Muscle layer of duodenum (tissue), 2 donors: ENCODE data around the gene CYB5D1.

Experiments
- H3K27ac ChIP-seq: one replicate; pipeline ENCODE4 v1.7.0; 2013; ENCODE audit warnings: mild to moderate bottlenecking, low read length
- H3K27me3 ChIP-seq: one replicate; pipeline ENCODE4 v1.7.0; 2013; ENCODE audit warnings: low read depth, mild to moderate bottlenecking, control low read depth, low read length
- H3K36me3 ChIP-seq, 2 donors: one replicate each; pipeline ENCODE4 v1.7.0; 2013; ENCODE audit warnings: low read length in 2 of 2, control low read depth in 1 of 2, mild to moderate bottlenecking in 1 of 2; ENCODE audit not compliant: insufficient read depth in 2 of 2, control insufficient read depth in 1 of 2
- H3K4me1 ChIP-seq, 2 donors: one replicate each; pipeline ENCODE4 v1.7.0; 2013; ENCODE audit warnings: low read length in 2 of 2, mild to moderate bottlenecking in 2 of 2, control low read depth in 1 of 2, moderate library complexity in 1 of 2; ENCODE audit not compliant: insufficient read depth in 2 of 2, control insufficient read depth in 1 of 2
- H3K4me3 ChIP-seq, 2 donors: one replicate each; pipeline ENCODE4 v1.7.0; 2013; ENCODE audit warnings: low read length in 2 of 2, low read depth in 1 of 2, mild to moderate bottlenecking in 1 of 2
- H3K9me3 ChIP-seq, 2 donors: one replicate each; pipeline ENCODE4 v1.7.0; 2013; ENCODE audit warnings: low read length in 2 of 2, control low read depth in 1 of 2, mild to moderate bottlenecking in 1 of 2; ENCODE audit not compliant: control insufficient read depth in 1 of 2
- donor health status: healthy.

CYB5D1 gene

GRCh38 chr17:7873051-7873450 lies 15.2 kb downstream of the CYB5D1 start:
- no peaks in the 10 kb centered on the region for H3K9me3 ChIP-seq
- H3K4me3 ChIP-seq = no peak overlapping the region
- peaks cover 4 to 6% of the 10 kb centered on the region in 2 donors for H3K36me3 ChIP-seq
- H3K4me1 ChIP-seq = no peaks in the 10 kb centered on the region
- no peaks in the 10 kb centered on the region for H3K27me3 ChIP-seq
- H3K27ac ChIP-seq = no peak overlapping the region

GRCh38 chr17:7875804-7876370 lies 18.1 kb downstream of the CYB5D1 start:
- Histone ChIP-seq H3K9me3 (no peaks in the 10 kb centered on the region), H3K27me3 (no peaks in the 10 kb centered on the region), H3K4me3 (no peak overlapping the region), H3K36me3 (peaks cover 10 to 14% of the 10 kb centered on the region in 2 donors), H3K27ac (no peak overlapping the region), H3K4me1 (peaks cover under 1 to 3% of the 10 kb centered on the region in 2 donors)

DNA sequence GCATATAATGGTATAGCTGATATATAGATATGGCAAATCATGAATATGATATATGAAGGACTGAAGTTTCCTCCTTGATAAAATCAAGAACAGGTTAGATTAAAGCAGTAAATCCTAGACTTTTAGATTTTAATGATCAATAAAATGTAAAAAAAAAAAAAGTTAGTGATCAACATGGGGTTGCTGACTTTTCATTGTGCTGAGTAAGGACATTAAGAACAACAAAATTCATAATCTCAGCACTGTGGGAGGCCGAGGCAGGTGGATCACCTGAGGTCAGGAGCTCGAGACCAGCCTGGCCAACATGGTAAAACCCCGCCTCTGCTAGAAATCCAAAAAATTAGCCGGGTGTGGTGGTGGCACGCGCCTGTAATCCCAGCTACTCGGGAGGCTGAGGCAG lies 20.4 kb downstream of the CYB5D1 start:
- Histone ChIP-seq H3K27ac (no peak overlapping the region), H3K4me3 (no peak overlapping the region), H3K9me3 (no peaks in the 10 kb centered on the region), H3K27me3 (no peaks in the 10 kb centered on the region), H3K36me3 (peaks cover 10 to 15% of the 10 kb centered on the region in 2 donors), H3K4me1 (peaks cover 19 to 23% of the 10 kb centered on the region in 2 donors)

DNA sequence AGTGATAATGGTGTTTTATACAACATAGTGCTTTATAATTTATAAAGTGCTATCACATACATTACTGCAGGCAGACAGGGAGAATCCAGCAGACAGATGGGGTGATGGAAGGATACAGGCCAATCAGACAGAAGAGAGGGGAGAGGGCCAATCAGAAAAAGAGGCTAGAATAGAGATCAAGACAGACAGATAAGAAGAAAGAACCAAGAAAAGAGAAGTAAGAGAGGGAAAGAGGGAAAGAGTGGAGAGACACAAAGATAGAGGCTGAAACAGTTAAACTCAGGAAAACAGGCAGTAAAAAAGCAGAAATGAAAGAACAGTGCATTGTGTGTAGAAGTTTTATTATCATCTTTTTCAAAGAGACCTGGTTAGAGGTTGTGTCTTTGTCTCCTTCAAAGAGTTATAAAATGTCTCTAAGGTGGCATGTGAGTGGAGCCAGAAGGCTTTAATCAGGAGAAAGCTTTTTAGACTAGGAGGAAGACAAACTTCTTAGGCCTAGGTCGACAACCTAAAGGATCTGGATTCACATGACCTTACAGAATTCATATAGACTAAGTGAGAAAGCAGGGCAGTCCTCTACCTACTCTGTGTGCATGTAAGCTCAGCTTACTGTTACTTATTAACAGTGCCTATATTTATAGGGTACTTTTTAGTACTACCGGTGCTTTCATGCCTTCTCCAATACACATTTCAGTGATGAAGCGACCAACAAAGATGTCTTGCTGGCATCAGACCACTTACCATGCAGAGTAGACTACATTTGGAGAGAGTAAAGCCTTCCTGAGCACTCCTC lies 22.5 kb downstream of the CYB5D1 start:
- H3K36me3 ChIP-seq = peaks cover 10 to 11% of the 10 kb centered on the region in 2 donors
- H3K27ac ChIP-seq = no peak overlapping the region
- no peak overlapping the region for H3K4me3 ChIP-seq
- H3K27me3 ChIP-seq = no peaks in the 10 kb centered on the region
- no peaks in the 10 kb centered on the region for H3K9me3 ChIP-seq
- H3K4me1 ChIP-seq = peaks cover 19 to 27% of the 10 kb centered on the region in 2 donors

DNA sequence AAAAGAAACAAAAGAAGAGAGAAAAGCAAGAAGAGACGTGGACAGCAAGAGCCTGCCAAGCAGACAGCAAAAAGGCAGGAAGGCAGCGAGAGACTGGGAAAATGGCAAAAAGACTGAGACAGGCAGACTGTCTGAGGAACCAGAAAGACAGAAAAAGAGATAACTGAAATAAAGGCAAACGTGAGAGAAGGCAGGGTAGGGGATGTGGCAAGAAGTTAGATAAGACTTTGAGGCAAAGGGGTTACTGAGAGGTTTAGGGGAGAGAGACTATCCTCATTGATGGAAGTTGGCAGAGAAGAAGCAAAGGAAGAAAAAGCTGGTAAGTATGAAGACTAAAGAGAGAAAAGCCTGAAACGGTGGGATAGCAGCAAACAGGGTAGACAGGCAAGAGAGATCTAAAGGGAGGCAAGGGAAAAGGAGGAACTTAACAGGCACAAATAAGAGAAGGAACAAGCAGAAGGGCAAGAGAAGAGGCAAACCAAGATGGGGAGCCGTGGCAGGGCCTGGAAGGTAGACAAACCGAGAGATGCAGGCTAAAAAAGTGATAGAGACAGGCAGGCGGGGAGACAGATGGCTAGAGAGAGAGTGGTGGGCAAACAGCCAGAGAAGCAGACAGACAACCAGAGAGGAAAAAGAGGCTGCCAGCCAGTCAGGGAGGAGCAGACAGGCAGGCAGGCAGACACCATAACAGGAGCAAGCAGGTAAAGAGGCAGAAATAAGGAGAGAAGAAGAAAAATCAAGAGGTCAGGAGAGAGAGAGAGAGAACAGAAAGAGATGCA lies 23.7 kb downstream of the CYB5D1 start:
- Histone ChIP-seq H3K4me3 (no peak overlapping the region), H3K9me3 (no peaks in the 10 kb centered on the region), H3K27ac (peak overlapping the region; percentile 6), H3K27me3 (no peaks in the 10 kb centered on the region), H3K36me3 (peaks cover 9 to 10% of the 10 kb centered on the region in 2 donors), H3K4me1 (peaks cover 21 to 32% of the 10 kb centered on the region in 2 donors)

- H3K36me3 ChIP-seq = peaks cover 9 to 10% of the 10 kb centered on the region in 2 donors
- no peaks in the 10 kb centered on the region for H3K27me3 ChIP-seq
- peak overlapping the region; percentile 6 for H3K27ac ChIP-seq
- H3K4me1 ChIP-seq = peaks cover 27 to 38% of the 10 kb centered on the region in 2 donors
- no peak overlapping the region for H3K4me3 ChIP-seq
- H3K9me3 ChIP-seq = no peaks in the 10 kb centered on the region
Observed at GRCh38 chr17:7882068-7882467, 24.3 kb downstream of the CYB5D1 start.

GRCh38 chr17:7882629-7883028 lies 24.8 kb downstream of the CYB5D1 start:
- Histone ChIP-seq H3K4me1 (peaks cover 28 to 44% of the 10 kb centered on the region in 2 donors), H3K4me3 (no peak overlapping the region), H3K27ac (peak overlapping the region; percentile 54), H3K36me3 (peaks cover 7 to 9% of the 10 kb centered on the region in 2 donors), H3K9me3 (no peaks in the 10 kb centered on the region), H3K27me3 (no peaks in the 10 kb centered on the region)

GRCh38 chr17:7883781-7884386 lies 26.1 kb downstream of the CYB5D1 start:
- peak overlapping the region in 1 of 2 donors; percentile 18 for H3K4me3 ChIP-seq
- peak overlapping the region; percentile 54 for H3K27ac ChIP-seq
- H3K4me1 ChIP-seq = peaks cover 37 to 56% of the 10 kb centered on the region in 2 donors
- peaks cover 6 to 9% of the 10 kb centered on the region in 2 donors for H3K36me3 ChIP-seq
- no peaks in the 10 kb centered on the region for H3K27me3 ChIP-seq
- no peaks in the 10 kb centered on the region for H3K9me3 ChIP-seq

DNA sequence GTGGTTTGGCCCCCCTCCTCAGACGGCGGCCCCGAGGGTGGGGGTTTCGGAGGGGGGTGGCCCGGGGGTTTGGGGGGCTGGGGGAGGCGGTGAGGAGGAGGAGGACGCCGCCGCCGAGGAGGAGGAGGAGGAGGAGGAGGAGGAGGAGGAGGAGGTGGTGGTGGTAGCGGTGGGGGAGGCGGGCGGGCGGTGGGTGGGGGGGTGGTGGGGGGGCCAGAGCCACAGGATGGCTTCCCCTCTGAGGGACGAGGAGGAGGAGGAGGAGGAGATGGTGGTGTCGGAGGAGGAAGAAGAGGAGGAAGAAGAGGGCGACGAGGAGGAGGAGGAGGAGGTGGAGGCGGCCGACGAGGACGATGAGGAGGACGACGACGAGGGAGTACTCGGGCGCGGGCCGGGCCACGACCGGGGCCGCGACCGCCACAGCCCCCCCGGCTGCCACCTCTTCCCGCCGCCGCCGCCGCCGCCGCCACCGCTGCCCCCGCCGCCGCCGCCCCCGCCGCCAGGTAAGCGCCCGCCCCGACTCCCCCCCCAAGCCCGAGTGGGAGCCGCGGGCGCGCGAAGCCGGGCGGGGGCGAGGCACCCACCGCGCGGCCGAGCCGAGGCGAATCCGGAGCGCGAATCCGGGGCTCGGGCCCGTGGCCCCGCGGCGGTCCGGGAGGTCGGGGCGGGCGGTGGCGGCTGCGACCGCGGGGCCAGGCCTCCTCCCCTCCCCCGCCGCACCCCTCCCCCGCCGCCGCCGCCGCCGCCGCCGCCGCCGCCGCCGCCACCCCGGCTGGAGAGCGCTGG lies 27.0 kb downstream of the CYB5D1 start:
- H3K27ac ChIP-seq = no peak overlapping the region

DNA sequence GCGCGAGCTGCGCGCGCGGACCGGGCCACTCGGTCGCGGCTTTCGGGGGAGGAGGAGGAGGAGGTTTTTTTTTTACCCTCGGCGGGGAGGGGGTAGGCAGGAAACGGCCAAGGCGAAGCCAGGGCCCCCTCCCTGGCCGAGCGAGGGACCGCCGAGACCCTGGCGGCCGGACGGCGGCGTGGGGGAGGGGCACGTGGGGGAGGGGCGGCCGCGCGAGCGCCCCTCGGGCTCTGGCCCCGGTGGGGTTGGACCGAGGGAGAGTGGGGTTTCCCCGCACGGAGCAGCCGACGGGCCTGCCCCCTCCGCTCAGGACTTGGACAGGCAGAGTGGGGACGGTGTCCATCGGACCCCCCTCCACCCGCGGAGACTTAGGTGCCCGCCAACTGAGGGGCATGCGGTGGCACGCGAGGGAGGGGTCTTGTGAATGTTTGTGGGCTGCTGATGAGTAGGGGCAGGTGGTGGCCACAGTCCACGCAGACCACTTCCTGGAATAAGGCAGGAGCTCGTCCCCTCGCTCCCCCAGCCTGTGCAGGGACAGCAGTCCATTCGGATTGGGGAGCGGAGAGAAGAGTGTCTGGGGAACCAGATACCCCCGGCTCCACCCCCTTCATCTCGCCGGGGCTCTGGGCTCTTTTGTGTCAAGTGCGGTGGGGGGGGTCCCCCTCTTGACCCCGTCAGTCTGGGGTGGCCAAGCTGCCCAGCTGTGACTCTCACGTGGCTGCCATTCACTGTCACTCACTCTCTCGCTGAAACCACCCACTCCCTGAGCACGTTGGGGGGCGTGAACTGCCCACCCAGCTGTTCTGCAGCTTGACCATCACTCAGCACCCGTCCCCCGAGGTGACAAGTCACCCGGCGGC lies 27.8 kb downstream of the CYB5D1 start:
- H3K4me3 ChIP-seq = peak overlapping the region; percentile 75 to 90
- peak overlapping the region; percentile 94 for H3K27ac ChIP-seq
- H3K4me1 ChIP-seq = peaks cover 46 to 71% of the 10 kb centered on the region in 2 donors
- H3K27me3 ChIP-seq = no peaks in the 10 kb centered on the region
- H3K9me3 ChIP-seq = no peaks in the 10 kb centered on the region
- peaks cover 2 to 4% of the 10 kb centered on the region in 2 donors for H3K36me3 ChIP-seq

More for the DNA sequence above, 27.0 kb downstream of the CYB5D1 start:
- Histone ChIP-seq H3K9me3 (no peaks in the 10 kb centered on the region), H3K36me3 (peaks cover 6% of the 10 kb centered on the region in 2 donors), H3K4me3 (peak overlapping the region in 1 of 2 donors; percentile 90), H3K4me1 (peaks cover 45 to 65% of the 10 kb centered on the region in 2 donors), H3K27me3 (no peaks in the 10 kb centered on the region)
